NCI-H2107 treated with DMSO at 0.1 percent for 48 hours (cell line): Measurements from ENCODE around the gene PPP2R3B.
"Not testable (repeated sequence)": the region's sequence is repeated elsewhere in the genome, so short reads cannot be mapped to it uniquely, and the experiment has no call there.

Experiments used
- DNase-seq: peaks from one replicate; lab custom pipeline; 2025; ENCODE audit not compliant: unreplicated experiment; lab: John Stamatoyannopoulos, UW

The PPP2R3B gene

DNA sequence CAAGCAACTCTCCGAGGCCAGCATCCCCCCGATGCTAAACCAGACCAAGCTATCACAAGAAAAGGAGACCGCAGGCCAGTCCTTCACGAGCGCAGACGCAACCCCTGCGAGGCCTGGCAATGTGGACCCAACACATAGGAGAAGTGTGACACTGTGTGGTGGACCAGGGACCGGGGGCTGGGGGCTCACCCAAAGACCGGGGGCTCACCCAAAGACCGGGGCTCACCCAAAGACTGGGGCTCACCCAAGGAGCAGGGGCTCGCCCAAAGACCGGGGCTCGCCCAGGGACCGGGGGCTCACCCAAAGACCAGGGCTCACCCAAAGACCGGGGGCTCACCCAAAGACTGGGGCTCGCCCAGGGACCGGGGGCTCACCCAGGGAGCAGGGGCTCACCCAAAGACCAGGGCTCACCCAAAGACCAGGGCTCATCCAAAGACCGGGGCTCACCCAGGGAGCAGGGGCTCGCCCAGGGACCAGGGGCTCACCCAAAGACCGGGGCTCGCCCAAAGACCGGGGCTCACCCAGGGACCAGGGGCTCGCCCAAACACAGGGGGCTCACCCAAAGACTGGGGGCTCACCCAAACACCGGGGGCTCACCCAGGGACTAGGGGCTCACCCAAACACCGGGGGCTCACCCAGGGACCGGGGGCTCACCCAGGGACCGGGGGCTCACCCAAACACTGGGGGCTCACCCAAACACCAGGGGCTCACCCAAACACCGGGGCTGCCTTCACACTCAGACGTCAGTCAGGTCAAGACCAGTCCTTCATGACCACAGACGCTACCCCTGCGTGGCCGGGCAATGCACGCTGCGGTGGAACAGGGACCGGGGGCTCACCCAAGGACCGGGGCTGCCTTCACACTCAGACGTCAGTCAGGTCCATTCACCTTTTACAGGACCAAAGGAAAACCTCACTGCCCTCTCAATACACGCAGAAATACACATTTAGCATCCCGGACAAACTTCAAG is 32.9 kb downstream of the PPP2R3B start:
- DNase-seq, result no peak

DNA sequence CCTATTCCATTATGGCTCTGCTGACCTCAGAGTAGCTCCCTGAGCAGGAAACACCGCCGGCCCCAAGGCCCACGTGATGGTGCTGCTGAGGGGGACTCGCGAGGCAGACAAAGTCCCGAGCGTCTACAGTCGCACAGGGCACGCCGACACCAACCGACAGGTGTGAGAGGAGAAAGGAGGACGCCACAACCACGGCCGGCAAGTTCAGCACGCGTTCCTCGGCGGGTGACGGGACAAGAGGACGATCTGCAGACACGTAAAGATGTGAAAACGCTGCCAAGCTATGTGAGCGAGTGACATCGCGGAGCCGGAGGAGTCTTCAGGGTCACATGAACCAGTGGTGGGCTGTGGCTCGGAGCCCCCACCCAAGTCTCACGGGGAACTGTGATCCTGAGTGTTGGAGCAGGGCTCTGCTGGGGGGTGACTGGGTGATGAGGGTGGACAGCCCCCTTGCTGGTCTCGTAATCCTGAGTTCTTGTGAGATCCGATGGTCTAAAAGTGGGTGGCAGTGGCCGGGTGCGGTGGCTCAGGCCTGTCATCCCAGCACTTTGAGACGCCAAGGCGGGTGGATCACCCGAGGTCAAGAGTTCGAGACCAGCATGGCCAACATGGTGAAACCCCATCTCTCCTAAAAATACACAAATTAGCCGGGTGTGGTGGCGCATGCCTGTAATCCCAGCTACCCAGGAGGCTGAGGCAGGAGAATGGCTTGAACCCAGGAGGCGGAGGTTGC is 34.0 kb downstream of the PPP2R3B start:
- no peak for DNase-seq

DNA sequence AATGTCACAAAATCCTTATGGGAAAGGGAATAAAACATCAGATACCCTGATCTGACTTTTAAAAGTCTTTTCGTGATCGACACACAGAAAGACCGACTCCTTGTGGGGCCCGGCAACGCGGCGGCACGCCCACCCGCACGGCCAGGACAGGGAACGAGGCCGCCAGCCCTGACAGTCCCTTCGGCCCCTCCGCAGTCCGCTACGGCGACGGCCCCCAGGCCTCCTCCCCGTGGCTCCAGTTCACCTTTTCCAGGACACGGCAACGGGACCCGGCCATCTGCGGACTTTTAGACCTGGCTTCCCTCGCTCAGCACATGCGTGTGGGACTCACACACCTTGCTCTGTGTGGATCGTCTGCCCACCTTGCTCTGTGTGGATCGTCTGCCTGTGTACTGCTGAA is 34.5 kb downstream of the PPP2R3B start:
- no peak for DNase-seq

DNA sequence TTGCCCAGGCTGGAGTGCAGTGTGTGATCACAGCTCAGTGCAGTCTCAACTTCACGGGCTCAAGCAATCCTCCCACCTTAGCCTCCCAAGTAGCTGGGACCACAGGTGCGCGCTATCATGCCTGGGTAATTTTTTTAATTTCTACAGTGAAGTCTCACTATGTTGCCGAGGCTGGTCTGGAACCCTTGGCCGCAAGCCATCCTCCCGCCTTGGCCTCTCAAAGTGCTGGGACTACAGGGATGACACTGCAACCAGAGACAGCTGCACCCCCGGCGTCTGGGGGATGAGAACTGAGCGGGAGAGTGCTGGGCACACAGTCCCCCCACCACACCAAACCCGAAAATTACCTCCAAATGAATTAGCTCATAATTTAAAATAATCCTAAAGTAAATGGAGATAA is 35.0 kb downstream of the PPP2R3B start:
- no peak for DNase-seq

DNA sequence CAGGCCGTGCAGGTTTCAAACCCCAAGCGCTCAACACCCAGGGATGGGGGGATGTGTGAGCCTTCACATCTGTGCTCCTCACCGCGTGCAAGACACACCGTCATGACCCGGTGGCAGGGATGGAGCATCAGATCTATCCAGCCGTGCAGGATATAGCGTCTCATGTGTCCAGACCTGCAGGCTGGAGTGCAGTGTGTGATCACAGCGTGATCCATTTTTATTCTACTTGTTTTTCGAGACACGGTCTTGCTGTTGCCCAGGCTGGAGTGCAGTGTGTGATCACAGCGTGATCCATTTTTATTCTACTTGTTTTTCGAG is 35.4 kb downstream of the PPP2R3B start:
- not testable (repeated sequence) for DNase-seq

DNA sequence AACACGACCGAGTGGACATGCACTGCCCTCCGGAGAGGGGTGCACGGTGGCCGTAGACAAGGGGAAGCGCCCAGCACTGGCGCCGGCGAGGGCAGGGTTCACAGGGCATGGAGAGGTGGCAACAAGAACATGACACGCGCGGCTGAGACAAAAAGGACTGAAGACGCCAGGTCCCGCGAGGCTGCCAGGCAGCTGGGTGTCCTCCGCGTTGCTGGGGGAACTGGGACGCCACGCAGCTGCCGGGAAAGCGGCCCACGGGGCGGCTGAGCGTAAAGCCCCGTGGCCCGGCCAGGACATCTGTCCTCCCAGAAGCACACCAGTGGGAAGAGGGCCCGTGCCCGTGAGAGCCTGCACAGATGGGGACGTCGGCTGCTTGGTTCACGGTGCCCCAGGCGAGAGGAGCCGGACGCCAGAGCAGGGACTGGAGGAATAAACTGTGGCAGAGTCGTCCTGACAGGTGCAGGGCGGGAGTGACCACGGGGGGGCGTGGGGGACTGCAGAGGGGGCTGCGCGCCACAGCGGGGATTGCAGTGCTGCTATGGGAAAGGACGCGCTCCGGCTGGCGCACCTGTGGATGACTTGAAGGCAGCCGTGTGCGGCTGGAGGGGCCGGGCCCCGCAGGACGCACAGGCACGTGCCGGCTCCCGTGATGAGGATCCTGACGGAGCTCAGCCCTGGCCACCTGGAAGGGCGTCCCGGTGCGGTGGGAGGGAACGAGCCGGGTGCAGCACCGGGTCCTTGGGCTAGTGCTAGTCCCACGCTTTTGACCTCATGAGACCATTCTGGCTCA is 36.0 kb downstream of the PPP2R3B start:
- DNase-seq, result no peak

DNA sequence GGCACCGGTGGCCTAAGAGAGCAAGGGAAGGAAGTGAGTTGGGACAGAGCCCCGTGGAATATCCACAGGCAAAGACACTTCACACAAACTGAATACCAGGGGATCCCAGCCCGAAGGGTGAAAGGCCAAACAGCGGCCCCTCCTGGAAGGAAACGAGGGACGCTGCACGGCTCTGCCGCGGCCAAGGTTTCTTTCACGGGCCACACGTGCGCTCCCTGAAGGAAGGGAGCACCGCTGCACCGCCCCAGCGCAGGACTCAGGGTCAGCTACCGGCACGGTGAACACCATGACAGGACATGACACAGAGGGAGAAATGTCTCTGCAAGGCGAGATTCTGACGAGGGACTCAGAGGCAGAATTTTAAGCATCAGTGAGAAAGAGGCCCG is 36.6 kb downstream of the PPP2R3B start:
- no peak for DNase-seq

DNA sequence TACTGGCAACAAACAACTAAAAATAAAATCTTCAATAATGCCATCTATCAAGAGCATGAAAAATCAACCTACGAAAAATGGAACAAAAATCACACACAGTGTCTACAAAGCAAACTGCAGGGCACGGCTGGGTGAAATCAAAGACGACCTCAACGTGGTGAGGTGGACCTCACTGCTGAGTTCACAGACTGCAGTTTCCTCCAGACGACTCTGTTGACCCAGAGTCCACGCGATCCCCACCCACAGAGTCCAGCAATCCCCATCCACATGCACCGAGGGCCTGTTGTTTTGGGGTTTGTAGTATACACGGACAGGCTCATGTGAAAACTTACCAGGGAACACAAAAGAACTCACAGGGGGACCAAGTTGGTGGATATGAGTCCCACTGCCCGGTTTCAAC is 37.0 kb downstream of the PPP2R3B start:
- DNase-seq, result no peak

DNA sequence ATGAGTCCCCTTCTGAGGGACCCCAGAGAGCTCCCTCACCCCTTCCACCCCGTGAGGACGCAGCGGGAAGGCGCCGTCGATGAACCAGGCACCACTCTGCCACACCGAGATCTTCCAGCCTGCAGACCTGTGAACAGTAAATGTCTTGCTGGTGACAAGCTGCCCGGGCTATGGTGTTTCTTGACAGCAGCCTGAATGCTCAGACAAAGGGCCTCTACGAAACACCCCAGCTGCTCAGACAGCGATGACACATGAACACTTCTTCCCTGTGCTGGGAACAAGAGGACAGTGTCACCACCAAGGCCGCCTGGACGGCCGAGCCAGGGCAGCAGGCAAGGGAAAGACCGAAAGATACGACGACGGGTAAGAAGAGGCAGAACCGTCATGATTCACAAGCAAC is 37.5 kb downstream of the PPP2R3B start:
- DNase-seq, result no peak

DNA sequence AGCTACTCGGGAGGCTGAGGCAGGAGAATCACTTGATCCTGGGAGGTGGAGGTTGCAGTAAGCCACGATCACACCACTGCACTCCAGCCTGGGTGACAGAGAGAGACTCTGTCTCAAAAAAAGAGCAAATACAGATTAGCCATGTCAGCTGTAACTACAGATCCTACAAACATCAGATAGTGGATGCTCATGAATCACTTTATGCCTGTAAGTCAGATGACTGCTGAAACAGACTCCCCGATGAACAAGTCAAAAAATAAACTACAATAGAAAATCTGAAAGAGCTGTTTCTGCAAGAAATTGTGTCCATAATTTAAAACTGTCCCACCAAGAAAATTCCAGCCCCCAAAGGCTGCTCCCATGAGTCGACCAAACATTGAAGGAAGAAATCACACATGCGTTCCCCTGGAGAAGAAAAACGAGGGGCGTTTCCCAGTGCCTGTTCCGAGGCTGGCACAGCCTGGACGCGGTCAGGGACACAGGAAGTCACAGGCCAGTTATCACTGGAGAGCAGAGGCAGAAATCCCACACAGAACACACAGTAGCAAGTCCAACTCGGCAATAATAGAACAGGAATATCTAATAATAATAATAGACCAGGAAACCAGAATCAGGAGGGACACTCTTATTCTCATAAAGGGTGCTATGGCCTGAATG is 38.1 kb downstream of the PPP2R3B start:
- no peak for DNase-seq

DNA sequence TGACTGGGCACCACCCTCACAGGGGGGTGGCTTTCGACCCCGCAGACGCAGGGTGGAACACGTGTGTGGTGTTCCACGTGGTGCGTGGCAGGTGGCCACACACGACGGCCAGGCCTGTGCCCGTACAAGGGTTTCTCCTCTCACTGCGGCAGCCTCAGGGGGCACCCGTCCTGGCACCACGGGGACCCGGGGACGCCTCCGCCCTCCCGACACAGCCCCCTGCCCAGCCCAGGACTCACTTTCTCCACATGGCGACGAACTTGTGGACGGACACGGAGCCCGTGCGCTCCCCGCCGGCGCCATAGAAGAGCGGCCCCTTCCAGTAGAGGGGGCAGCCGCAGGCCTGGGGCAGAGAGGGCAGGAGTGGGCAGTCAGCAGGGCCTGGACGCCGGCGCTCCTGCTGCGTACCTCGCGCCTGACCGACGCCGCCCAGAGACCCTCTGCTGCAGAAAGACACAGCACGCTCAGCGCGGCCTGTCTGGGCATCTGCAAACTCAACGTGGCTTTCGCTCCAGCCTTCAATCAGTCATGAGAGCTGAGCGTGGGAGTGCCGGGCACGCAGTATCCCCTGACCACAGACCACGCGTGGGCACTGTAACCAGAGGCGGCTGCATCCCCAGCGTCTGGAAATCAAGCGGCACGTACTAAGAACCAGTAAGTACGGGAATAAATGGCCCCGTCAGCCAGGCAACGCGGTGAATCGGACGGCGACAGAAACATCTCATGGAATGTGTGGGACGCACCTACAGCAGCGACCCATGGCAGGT is 39.2 kb downstream of the PPP2R3B start:
- DNase-seq, result no peak

DNA sequence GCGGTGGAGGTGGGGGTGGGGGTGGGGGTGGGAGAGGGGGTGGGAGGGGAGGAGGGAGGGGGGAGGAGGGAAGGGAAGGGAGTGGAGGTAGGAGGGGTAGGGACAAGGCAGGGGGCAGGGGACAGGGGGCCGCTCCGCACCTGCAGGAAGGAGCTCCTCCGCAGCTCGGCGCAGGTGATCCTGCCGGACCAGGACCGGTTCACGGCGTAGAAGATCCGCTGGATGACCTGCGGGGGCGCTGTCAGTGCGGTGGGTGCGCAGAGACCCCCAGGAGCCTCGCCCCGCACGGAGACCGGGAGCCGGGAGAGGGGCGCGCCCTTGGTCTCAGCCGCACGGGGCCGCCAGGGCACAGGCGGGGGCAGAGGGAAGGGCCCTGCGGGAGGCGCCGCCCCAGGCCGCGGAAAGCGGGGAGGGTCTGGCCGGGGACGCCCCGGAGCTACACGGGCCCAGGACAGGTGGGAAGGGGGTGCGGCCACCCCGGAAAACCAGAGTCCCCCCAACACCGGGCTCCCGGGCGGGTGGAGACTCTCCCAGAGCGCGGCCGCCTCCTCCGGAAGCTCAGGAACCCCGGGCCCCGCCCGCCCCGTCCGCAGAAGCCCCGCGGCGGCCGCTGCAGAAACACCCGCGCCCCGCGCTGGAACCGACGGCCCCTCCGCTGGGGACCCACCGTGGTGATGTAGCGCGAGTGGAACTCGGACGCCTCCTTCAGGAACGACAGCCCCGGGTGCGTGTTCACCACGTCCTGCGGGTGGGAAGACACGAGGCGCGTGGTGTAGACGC is 40.5 kb downstream of the PPP2R3B start:
- no peak for DNase-seq

DNA sequence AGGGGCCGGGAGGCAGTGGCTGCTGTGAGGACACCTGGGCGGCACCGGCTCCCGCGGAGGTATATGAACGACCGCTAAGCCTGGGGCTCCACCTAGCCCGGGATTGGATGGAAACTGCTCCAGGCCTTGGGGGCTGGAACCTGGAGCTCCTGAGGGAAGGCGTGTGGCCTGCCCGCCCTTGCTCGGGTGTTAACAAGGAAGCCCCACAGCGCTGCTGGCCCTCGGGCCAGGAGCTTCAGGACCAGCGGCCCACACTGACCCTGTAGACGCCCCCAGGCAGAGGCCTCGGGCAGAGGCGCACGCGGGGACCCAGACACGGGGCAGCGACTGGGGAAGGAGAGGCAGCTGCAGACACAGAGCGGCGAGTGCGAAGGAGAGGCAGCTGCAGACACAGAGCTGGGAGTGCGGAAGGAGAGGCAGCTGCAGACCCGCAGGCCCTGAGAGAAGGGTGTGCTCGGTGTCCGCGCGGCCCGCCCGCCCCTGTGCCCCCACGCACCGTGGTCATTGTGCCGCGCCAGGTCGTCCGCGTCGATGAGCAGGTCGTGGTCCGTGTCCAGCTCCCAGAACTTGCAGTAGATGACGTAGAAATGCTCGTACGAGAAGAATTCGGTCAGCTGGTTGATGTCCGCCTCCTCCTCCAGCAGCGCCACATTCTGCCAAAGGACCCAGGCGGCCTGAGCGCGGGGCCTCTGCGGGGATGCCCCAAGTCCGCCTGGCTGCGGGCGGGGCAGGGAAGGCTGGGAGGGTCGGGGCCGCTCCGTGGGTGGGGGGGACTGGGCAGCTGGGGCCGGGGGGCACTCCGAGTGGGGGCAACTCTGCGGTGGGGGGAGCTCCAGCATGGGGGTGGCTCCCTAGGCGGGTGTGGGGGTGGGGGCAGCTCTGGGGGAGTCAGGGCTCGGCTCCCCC is 41.4 kb downstream of the PPP2R3B start:
- DNase-seq, result no peak

DNA sequence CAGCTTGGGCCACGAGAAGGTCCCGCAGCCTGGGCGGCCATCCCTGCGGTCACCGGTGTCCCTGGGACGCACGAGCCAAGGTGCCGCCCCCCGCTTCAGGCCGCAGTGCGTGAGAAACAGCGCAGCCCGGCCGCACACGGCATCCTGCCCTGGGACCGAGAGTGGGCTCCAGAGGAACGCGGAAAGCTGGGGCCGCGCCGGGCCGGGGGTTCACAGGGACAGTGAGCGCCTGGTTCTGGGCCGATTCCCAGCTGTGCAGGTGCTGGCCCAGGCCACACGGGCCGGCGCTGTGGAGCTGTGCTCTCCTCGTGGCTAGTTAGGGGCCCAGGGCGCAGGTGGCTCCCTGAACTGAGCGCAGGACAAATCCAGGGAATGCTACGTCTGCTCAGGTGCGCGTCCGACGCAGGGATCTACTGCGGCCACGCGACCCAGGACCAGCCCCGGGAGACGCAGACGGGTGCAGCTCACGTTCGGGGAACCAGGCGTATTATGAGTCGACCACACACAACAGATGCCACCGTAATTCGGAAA is 42.3 kb downstream of the PPP2R3B start:
- DNase-seq, result no peak

DNA sequence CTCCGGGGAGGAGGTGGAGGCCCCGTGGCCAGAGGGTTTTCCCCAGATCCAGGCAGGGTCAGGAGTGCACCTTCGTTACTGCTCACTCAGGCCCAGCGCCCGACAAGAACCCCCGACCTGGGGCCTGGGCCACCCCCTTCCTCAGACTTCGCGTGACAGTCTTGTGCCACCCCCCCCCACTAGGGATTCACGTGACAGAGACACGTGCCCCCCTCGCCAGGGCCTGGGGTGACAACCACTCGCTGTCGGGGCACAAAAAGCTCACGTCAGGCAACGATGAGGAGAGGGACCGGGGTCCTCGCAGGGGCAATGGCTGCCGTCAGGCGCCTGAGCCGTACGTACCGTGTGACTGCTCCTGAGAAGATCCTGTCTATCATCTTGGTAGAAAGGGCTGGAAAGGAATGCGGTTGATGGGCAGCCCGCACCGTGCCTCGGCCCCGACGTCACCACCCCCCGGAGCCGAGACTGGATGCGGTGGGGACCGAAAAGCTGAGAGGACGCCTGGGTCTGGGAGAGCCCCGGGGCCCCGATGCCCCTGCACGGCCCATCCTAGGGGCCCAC is 45.1 kb downstream of the PPP2R3B start:
- no peak for DNase-seq

DNA sequence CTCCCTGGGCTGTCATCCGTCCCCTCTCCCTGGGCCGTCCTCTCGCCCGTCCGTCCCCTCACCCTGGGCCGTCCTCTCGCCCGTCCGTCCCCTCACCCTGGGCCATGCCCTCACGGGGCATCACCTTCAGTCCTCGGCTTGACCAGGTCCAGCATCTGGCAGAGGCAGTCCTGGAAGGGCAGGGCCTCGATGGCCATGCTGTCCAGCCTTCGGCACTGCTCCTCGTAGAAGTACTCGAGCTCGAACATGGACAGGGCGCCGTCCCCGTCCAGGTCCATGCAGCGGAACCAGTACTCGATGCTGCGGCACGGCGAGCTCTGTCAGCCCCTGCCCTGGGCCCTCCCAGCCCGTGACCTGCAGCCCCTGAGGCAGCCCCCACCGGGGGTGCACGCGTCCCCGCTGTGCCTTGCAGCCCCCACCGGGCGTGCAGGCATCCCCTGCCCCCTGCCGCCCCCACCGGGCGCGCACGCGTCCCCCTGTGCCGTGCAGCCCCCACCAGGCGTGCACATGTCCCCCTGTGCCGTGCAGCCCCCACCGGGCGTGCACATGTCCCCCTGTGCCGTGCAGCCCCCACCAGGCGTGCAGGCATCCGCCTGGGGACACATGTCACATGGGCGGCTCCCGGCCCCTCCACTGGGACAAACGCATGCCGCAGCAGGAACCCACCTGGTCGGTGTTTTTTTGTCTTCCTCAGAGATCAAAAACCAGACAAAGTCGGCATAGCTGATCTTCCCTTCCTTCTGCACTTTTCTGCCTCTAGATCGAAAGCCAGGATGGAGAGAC is 45.9 kb downstream of the PPP2R3B start:
- no peak for DNase-seq

DNA sequence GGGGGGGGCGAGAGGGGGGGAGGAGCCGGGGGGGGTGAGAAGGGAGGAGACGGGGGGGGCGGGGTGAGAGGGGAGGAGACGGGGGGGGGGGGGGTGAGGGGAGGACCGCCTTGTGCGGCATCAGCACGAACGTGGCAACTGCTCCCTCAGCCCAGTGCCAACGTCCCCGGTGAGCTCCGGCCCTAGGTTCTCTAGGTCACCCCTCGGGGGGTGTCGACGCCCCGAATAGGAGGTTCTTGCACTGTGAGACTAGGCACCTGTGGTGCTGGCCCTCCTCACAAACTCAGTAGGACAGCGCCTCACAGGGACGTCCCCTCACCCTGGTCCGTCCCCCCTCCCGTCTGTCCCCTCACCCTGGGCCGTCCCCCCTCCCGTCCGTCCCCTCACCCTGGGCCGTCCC is 46.6 kb downstream of the PPP2R3B start:
- DNase-seq, result no peak
